NCI-H1105 treated with DMSO at 0.1 percent for 48 hours (cell line): Measurements from ENCODE around the gene PER3.

Experiments
- DNase-seq: peaks from one replicate; lab custom pipeline; 2025; lab: John Stamatoyannopoulos, UW

The PER3 gene

GRCh38 chr1:7833035-7833434 lies 48.9 kb downstream of the PER3 start:
- DNase-seq = no peak

GRCh38 chr1:7838714-7839113 lies 54.6 kb downstream of the PER3 start:
- DNase-seq = no peak

GRCh38 chr1:7839526-7839925 lies 55.4 kb downstream of the PER3 start:
- no peak for DNase-seq

- DNase-seq = no peak
Observed at GRCh38 chr1:7842517-7842916, 58.4 kb downstream of the PER3 start.

GRCh38 chr1:7845761-7846160 lies 61.7 kb downstream of the PER3 start:
- no peak for DNase-seq

DNA sequence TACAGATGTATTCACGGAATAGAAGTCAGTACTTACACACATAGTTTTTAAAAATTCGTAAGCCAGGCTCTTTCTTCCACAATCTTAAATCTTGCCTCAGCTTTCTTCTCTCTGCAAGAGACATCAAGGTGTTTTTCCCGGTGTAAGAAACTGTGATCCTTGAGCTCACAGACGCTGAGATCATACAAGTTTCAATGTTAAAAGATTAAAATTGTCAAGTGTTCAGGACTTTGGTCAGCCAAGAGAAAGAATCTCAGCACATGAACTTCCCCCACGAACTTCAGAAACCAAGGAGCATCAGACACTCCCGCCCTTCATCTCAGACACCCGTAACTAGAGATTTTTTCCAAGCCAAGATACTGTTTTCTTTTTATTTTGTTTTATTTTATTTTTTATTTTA lies 62.6 kb downstream of the PER3 start:
- no peak for DNase-seq

DNA sequence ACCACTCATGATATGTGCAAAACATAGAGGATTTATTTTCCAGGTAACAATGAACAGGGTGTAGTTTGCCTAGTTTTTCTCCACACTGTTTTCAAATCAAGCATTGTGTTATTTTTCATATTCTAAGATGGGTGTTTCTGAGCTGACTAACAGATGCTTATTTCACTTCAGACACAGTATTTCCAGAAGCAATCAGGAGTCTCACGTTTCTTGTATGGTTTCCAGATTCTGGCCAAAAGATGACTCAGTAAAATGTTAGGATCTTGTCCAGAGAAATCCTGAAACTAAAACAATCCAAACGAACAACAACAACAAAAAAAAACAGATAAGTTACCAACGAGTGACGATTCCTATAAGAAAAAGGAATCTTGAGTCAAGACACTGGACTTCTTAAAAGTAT lies 63.5 kb downstream of the PER3 start:
- DNase-seq = no peak

GRCh38 chr1:7850786-7851185 lies 66.7 kb downstream of the PER3 start:
- DNase-seq = no peak

- DNase-seq = no peak
Observed at GRCh38 chr1:7852804-7853683, 69.0 kb downstream of the PER3 start, which contains the start of gene UTS2. UTS2 (minus strand) TSS chr1:7853065; CDS start chr1:7853003, 62 bp downstream.

GRCh38 chr1:7853684-7854026 lies 69.6 kb downstream of the PER3 start:
- DNase-seq = no peak

DNA sequence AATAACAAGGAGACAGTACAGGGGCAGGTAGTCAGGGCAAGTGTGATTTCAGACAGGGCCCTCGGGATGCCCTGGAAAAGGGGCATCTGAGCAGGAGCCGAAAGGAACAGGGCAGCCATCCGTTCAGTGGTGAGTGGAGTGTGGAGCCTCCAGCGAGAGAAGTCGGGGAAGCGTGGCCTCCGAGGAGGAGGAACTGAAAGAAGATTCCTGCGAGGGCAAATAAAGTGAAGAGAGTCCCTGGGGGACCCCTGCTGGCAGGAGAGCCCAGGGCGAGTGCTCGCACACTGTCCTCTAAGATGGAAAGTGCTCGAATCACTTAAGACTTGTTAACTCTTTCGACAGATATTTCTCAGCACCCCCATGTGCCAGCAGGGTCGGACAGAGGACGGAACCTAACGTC lies 72.3 kb downstream of the PER3 start:
- no peak for DNase-seq

GRCh38 chr1:7857000-7857399 lies 72.9 kb downstream of the PER3 start:
- DNase-seq = no peak

- DNase-seq = no peak
Observed at GRCh38 chr1:7857985-7858384, 73.9 kb downstream of the PER3 start.

- no peak for DNase-seq
Observed at GRCh38 chr1:7859406-7859805, 75.3 kb downstream of the PER3 start.

- DNase-seq = no peak
Observed at GRCh38 chr1:7860130-7860529, 76.0 kb downstream of the PER3 start.

- DNase-seq = no peak
Observed at GRCh38 chr1:7861452-7861851, 77.4 kb downstream of the PER3 start.

DNA sequence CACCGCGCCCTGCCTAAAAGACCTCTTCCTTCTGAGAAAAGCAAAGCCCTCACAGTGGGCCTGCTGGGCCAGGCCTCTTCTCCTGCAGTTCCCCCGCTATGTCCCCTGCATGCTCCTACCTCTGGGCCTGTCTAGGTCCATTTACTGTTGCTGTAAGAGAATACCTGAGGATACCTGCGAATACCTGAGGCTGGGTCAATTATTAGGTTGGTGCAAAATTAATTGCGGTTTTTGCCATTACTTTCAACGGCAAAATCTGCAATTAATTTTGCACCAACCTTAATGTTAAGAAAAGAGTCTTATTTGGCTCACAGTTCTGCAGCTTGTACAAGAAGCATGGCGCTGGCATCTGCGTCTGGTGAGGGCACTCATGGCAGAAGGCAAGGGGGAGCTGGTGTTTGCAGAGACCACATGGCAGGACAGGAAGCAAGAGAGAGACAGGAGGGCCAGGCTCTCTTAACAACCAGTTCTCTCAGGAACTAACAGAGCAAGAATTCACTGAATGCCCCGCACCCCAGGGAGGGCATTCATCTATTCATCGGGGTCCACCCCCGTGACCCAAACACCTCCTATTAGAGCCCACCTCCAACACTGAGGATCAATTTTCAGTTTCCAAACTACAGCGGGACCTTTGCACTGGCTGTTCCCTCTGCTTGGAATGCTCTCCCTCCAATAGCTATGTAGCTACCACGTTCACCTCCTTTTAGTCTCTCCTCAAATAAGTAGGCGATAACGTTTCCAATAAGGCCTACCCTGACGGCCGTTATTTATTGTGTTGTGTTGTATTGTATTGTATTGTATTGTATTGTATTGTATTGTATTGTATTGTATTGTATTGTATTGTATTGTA lies 78.3 kb downstream of the PER3 start:
- no peak for DNase-seq

- DNase-seq = no peak
Observed at GRCh38 chr1:7863756-7864328, 79.8 kb downstream of the PER3 start.

DNA sequence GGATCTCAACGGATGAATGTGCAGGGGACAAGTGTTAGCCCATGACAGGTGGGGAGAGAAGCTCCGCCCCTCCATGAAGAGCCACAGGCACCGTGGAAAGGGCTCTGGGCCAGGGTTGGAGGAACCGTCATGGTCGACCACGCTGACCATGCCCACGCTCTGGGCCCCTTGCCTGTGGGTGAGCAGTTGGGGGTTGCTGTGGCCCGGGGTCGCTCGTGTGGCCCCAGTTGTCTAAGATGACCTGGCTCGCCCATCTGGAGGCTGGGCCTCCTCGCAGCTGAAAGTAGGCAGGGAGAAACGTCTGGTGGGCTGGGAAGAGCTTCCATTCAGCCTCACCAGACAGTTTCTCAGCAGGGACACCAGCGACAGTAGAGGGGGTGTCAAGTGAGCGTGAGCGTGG lies 81.9 kb downstream of the PER3 start:
- DNase-seq = no peak

GRCh38 chr1:7868070-7868780 lies 84.1 kb downstream of the PER3 start:
- DNase-seq = no peak

GRCh38 chr1:7869136-7869920 lies 85.2 kb downstream of the PER3 start:
- DNase-seq = no peak
